K562 (cell line): ENCODE measurements around the gene WDR81. TPM values are rescaled to one million over a fixed set of nuclear protein-coding genes. Genes with fewer than 3 reads are reported as not detected.

ENCODE experiments used
- ATAC-seq: fragments of 200-7000 bp; cut with Tn5 transposase; 3 replicates; pipeline ENCODE4 v1.9.1; 2020; ENCODE audit warnings: moderate library complexity
- BruUV-seq: library from RNA; stranded (reverse); fragments of 400-500 nt; replicated peaks from 2 replicates; lab custom pipeline; 2021; lab: Mats Ljungman, UMichigan
- CTCF ChIA-PET: fragments of 300-600 bp; formaldehyde crosslinking; extraction: SDS; loops from one replicate; lab custom pipeline; 2021; ENCODE audit warnings: low intra/inter-chr PET ratio; lab: Yijun Ruan, JAX
- POLR2A ChIA-PET: fragments of 300-600, 350-650 bp; sonication (Branson Sonifier 250); formaldehyde crosslinking; extraction: SDS; loops from one replicate; lab custom pipeline; 2021; ENCODE audit warnings: antibody characterized with exemption, inconsistent platforms; lab: Yijun Ruan, JAX
- DNase-seq, 4 experiments: peaks; one replicate each; pipeline versions ENCODE4 v3.0.0 to v3.0.0-alpha.2; 2011 to 2018; ENCODE audit warnings: low spot score in 3 of 4, mixed read lengths in 3 of 4; ENCODE audit errors: extremely low read depth in 1 of 4
- FAIRE-seq: peaks from 2 replicates; lab custom pipeline; 2011; peaks lifted over from hg19 to GRCh38; lab: Jason Lieb, UNC
- H2AFZ ChIP-seq: 2 replicates; pipeline ENCODE4 v1.6.0; 2011; ENCODE audit warnings: low read depth, low read length, control low read depth, inconsistent platforms
- H3K27ac ChIP-seq: fragments of 200-600 bp; 3 replicates; pipeline ENCODE4 v1.8.0; 2011; ENCODE audit warnings: low read depth, mild to moderate bottlenecking, control low read depth, inconsistent platforms, low read length, moderate library complexity, mixed read lengths; ENCODE audit errors: extremely low read depth
- H3K27me3 ChIP-seq, 2 experiments: fragments of 300-600 bp in 1 of 2; 2 replicates in 1 of 2; 3 replicates in 1 of 2; pipeline versions ENCODE4 v1.6.0 to v1.8.0; 2011; ENCODE audit warnings: inconsistent platforms in 2 of 2, low read length in 2 of 2, mild to moderate bottlenecking in 1 of 2, mixed read lengths in 1 of 2, moderate library complexity in 1 of 2; ENCODE audit not compliant: control insufficient read depth in 2 of 2, insufficient read depth in 2 of 2
- H3K36me3 ChIP-seq: fragments of 300-600 bp; 3 replicates; pipeline ENCODE4 v1.8.0; 2011; ENCODE audit warnings: mild to moderate bottlenecking, low read length, inconsistent platforms; ENCODE audit not compliant: control insufficient read depth, insufficient read depth
- H3K4me1 ChIP-seq, 2 experiments: fragments of 200-600 bp in 1 of 2; replicated peaks in 1 of 2; 2 replicates in 1 of 2; 3 replicates in 1 of 2; pipeline versions ENCODE4 v1.5.1 to v1.8.0; 2011; ENCODE audit warnings: inconsistent platforms in 2 of 2, low read length in 2 of 2, mild to moderate bottlenecking in 1 of 2, mixed read lengths in 1 of 2, moderate library complexity in 1 of 2; ENCODE audit not compliant: control insufficient read depth in 2 of 2, insufficient read depth in 2 of 2
- H3K4me2 ChIP-seq: 2 replicates; pipeline ENCODE4 v1.6.1; 2011; ENCODE audit warnings: low read length, control low read depth, inconsistent platforms, mixed read lengths; ENCODE audit not compliant: insufficient read depth
- H3K4me3 ChIP-seq: fragments of 200-600 bp; sonication (generic), shearing (Covaris generic); 2 replicates; pipeline ENCODE4 v1.5.1; 2016; ENCODE audit warnings: control low read depth, inconsistent platforms
- H3K79me2 ChIP-seq: fragments of 200-600 bp; 3 replicates; pipeline ENCODE4 v1.8.0; 2011; ENCODE audit warnings: low read length, inconsistent platforms; ENCODE audit not compliant: control insufficient read depth, insufficient read depth
- H3K9ac ChIP-seq, 2 experiments: 2 replicates each; pipeline versions ENCODE4 v1.6.0 to v1.6.1; 2011; ENCODE audit warnings: low read depth in 2 of 2, low read length in 2 of 2, control low read depth in 1 of 2, inconsistent platforms in 1 of 2, mild to moderate bottlenecking in 1 of 2, mixed read lengths in 1 of 2; ENCODE audit not compliant: insufficient read depth in 1 of 2
- H3K9me1 ChIP-seq: one replicate; pipeline ENCODE4 v1.6.0; 2011; ENCODE audit warnings: inconsistent platforms, mild to moderate bottlenecking, low read length, moderate library complexity; ENCODE audit not compliant: control insufficient read depth, insufficient read depth
- H3K9me3 ChIP-seq: replicated peaks from 2 replicates; pipeline ENCODE4 v1.5.1; 2011; ENCODE audit warnings: low read depth, low read length, inconsistent platforms; ENCODE audit not compliant: control insufficient read depth, insufficient read depth
- H4K20me1 ChIP-seq: replicated peaks from 2 replicates; pipeline ENCODE4 v1.6.1; 2011; ENCODE audit warnings: low read length, inconsistent platforms, mixed read lengths; ENCODE audit not compliant: control insufficient read depth, insufficient read depth
- HNRNPLL ChIP-seq: fragments of 200-400 bp; formaldehyde crosslinking; IDR thresholded peaks from 2 replicates; pipeline ENCODE4 v1.6.1; 2017; ENCODE audit warnings: low read length, low read depth, mild to moderate bottlenecking; ENCODE audit not compliant: poor library complexity, severe bottlenecking
- PHB2 ChIP-seq: fragments of 450-650 bp; IDR thresholded peaks from 2 replicates; pipeline ENCODE4 v1.6.1; 2017; ENCODE audit warnings: low read depth
- ZBTB8A ChIP-seq: fragments of 450-650 bp; IDR thresholded peaks from 2 replicates; pipeline ENCODE4 v1.6.1; 2018; ENCODE audit warnings: mild to moderate bottlenecking, moderate library complexity; ENCODE audit not compliant: partially characterized antibody
- ZNF444 ChIP-seq: fragments of 250-450 bp; sonication (Bioruptor Pico); IDR thresholded peaks from 2 replicates; pipeline ENCODE4 v1.4.0; 2020; ENCODE audit warnings: mild to moderate bottlenecking, moderate library complexity
- WGBS: fragments of 100-300 bp; shearing (Covaris generic); methylation state at CpG from one replicate; pipeline ENCODE4 v1.1.6; 2016; ENCODE audit warnings: low coverage, mixed read lengths; ENCODE audit not compliant: insufficient coverage; ENCODE audit errors: missing lambda C conversion rate; 5-methylcytosine and 5-hydroxymethylcytosine counted together
- in situ Hi-C: fragments of 300-500 bp; cut with MboI; formaldehyde crosslinking; loops from 4 replicates; pipeline ENCODE4 v1.15.0; 2018; ENCODE audit warnings: inconsistent platforms, mixed read lengths
- intact Hi-C: fragments of 100-400 bp; cut with micrococcal nuclease; formaldehyde crosslinking; loops from 2 replicates; pipeline ENCODE4 v1.14.2; 2022
- polyA plus RNA-seq, 8 experiments: library from polyadenylated mRNA; depleted of rRNA in 4 of 8; stranded (reverse) in 5 of 8; unstranded in 3 of 8; fragments of >200 nt; fragmentation: Nextera tagmentation in 2 of 8; fragmentation: Illumina TruSeq in 1 of 8; extraction: Ambion mirVana in 2 of 8; extraction: Trizol in 1 of 8; gene quantifications; 2 replicates each; pipeline versions ENCODE4 v1.2.1 to v1.2.3, GENCODE V29; 2011 to 2014; ENCODE audit warnings: inconsistent platforms in 1 of 8, missing spikeins in 1 of 8
- total RNA-seq, 7 experiments: library from RNA; depleted of rRNA in 6 of 7; stranded (reverse); fragments of >200 nt in 6 of 7; fragmentation: Illumina TruSeq in 2 of 7; extraction: Trizol in 2 of 7; gene quantifications; 2 replicates each; pipeline versions ENCODE4 v1.2.1 to v1.2.3, GENCODE V29; 2011 to 2021; ENCODE audit warnings: low replicate concordance in 1 of 7
- TF ChIP-seq, protein P1 (sequence below): fragments of 450-650 bp; conservative IDR thresholded peaks from 2 replicates; pipeline ENCODE4 v1.6.1; 2016; ENCODE audit warnings: missing genetic modification characterization, low read depth, mild to moderate bottlenecking, missing compliant biosample characterization, moderate library complexity

The WDR81 gene
- total and polyA plus RNA-seq, 9 of the 15 experiments (the other 6 are each of a cell fraction or from before 2014, with no cell fraction given), result 0.01 to 17.1 (median 3.3) TPM

DNA sequence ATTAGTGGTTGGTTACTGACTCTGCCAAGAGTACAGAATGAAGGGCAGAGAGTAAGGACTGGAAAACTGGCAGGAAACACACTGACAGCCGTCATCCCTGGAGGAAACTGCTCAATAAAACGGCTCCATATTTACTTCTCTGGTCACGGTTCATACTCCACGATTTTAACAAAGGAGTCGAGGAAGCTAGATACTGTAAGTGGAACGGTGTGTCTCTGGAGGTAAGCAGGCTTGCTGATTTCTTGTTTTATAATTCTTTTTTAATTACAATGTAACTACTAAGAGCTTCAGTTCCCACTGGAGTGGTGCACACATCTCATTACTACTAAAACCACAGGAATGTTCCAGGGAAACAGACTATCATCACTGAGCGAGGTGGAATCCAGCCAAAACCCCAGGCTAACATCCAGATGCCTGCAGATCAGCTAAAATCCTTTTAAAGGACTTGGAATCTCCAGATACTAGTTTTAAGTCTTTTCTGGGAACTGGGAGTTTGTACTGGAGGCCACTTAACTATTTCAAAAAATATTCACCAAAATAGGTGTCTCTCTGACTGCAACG, 55.1 kb downstream of the WDR81 start:
- no peak for TF ChIP-seq HNRNPLL
- no peak for TF ChIP-seq ZNF444 (CRISPR knock-in tag)
- TF ChIP-seq PHB2, result no peak
- TF ChIP-seq ZBTB8A, result no peak
- TF ChIP-seq, protein P1, sequence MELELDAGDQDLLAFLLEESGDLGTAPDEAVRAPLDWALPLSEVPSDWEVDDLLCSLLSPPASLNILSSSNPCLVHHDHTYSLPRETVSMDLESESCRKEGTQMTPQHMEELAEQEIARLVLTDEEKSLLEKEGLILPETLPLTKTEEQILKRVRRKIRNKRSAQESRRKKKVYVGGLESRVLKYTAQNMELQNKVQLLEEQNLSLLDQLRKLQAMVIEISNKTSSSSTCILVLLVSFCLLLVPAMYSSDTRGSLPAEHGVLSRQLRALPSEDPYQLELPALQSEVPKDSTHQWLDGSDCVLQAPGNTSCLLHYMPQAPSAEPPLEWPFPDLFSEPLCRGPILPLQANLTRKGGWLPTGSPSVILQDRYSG, result no peak
- 78% methylated on average over 8 of the region's 8 CpGs for WGBS
- ChIA-PET POLR2A (interaction anchor here (1.1 kb wide), 1 partner anchor 13 kb away, joined by 3 read pairs; no protein-coding TSS in a partner anchor), CTCF (no interaction called here)
- Histone ChIP-seq H3K4me2 (no peak overlapping the region), H3K9me1 (no peaks in the 10 kb centered on the region), H3K4me1 (peaks cover 5 to 8% of the 10 kb centered on the region in 2 experiments; a peak in 4 of 5 replicates), H3K9ac (no peak overlapping the region), H2AFZ (no peak overlapping the region), H3K9me3 (no peaks in the 10 kb centered on the region), H3K79me2 (no peaks in the 10 kb centered on the region), H4K20me1 (no peaks in the 10 kb centered on the region; the same call in 1 of the 2 replicates), H3K27me3 (no peaks in the 10 kb centered on the region), H3K4me3 (no peak overlapping the region), H3K36me3 (peaks cover 70% of the 10 kb centered on the region), H3K27ac (no peak overlapping the region)
- intact Hi-C loops (loop anchor here (5.0 kb wide), 2 partner anchors 57 to 112 kb away; partner anchors contain the start of gene WDR81), in situ Hi-C loops (no loop called here)
- ATAC-seq, result no peak
- no peak for DNase-seq
- BruUV-seq, result no TSS peak
- FAIRE-seq, result no peak
